HG03066 (cell line): ENCODE measurements around the gene RASGRP1.

Source experiments
- ATAC-seq: cut with Tn5 transposase; IDR thresholded peaks from one replicate; pipeline ENCODE4 v1.9.1; 2021; ENCODE audit warnings: low read depth; ENCODE audit not compliant: unreplicated experiment

RASGRP1 gene

DNA sequence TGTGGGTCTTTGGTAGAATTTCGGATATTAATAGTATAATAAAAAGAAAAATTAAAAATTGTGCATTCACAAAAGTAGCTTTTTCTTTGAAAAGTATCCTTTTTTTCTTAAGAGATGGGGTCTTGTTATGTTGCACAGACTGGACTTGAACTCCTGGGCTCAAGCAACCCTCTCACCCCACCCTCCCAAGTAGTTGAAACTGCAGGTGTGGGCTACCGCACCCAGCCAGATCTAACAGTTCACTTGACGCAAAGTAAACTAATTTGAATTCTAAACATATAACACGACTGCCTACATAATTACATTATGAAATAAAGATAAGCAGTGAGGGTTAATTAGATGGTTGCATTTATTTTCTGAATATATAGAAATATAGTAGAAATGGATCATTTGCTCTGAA is 99.9 kb downstream of the RASGRP1 start:
- no peak for ATAC-seq

DNA sequence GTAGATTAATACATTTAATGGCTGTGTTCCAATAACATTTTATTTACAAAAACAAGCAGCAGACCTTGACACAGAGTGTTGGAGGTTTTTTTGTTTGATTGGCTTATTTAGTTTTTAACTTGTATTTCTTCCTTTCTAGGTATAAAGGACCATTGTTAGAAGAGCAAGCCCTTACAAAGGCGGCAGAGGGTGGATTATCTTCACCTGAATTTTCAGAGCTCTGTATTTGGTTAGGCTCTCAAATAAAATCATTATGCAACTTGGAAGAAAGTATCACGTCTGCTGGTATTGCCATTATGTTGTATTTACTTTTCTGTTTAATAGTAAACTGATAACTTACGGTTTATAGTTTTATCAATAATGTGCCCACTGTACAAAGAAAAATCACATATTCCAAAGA is 100.7 kb downstream of the RASGRP1 start:
- ATAC-seq: no peak

- peak; percentile 63 for ATAC-seq
These were observed 103.4 kb downstream of the RASGRP1 start for GRCh38 chr15:38461066-38461833.

DNA sequence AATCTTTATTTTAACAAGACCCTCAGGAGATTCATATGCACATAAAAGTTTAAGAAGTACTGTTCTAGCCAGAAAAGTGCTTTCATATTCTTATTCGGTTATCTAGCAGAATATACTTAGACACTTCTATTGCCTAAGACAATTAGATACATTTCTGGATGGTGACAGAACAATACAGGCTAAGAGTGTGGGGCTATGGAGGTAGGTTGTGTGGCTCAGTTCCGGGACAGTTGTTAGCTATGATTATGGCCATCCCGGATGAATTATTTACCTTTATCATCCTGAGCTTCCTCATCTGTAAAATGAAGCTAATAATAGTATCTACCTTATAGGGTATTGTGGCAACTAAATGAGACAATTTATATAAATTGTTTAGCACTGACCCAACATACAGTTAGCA is 104.1 kb downstream of the RASGRP1 start:
- no peak for ATAC-seq

DNA sequence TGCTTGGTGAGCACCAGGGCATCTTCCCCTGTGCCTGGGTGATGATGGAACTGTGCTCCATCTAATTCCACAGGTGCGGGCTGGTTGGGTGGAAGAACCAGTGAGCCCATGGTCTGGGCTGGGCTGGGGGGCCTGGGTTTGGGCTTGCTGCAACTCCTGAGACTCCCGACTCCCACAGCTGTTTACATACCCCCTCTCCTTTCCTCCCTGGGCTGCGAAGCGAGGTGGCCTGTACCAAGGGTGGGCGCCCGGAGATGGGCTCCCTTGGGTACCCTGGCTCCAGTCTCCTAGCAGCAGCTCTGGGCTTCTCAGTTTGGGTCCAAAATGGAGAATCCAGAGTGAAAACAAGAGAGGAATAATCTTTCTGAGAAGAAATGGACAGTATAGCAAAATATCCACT is 105.1 kb downstream of the RASGRP1 start:
- no peak for ATAC-seq

DNA sequence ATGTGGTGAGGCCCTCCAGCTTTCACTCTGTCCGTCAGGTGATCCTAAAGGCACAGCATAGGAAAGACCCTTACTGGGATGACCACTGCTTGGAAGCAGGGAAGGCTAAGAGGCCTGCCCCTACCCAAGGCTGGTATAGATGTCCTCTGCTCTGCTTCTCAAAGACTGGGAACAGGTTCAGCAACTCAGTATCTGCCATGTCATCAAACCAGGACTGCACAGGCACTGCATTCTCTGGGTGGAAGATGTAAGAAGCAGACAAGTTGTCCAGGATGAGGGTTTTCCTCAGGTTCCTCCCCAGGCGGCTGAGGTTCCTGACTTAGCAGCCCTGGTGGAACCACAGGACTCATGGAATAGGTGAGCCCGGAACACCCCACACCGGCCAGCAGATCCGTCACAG is 106.0 kb downstream of the RASGRP1 start:
- ATAC-seq: no peak

DNA sequence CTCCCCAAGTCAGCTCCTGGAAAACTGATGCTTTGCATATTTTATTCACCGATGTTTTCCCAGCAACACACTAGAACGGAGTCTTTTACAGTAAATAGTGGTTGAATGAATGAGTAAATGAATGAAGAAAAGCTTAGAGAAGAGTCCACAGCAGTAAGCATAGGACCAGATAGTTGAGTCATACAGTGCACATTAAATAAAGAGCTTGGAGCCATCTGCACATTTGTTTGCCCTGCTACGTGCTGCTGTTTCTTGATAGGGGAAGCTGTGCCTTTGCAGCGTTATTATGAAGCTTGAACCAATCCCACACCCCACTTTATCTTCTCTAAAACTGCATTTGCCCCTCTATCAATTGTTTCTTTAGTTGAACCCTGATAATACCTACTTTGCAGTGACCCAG is 109.5 kb downstream of the RASGRP1 start:
- no peak for ATAC-seq

GRCh38 chr15:38454696-38455090 is 109.9 kb downstream of the RASGRP1 start:
- no peak for ATAC-seq

DNA sequence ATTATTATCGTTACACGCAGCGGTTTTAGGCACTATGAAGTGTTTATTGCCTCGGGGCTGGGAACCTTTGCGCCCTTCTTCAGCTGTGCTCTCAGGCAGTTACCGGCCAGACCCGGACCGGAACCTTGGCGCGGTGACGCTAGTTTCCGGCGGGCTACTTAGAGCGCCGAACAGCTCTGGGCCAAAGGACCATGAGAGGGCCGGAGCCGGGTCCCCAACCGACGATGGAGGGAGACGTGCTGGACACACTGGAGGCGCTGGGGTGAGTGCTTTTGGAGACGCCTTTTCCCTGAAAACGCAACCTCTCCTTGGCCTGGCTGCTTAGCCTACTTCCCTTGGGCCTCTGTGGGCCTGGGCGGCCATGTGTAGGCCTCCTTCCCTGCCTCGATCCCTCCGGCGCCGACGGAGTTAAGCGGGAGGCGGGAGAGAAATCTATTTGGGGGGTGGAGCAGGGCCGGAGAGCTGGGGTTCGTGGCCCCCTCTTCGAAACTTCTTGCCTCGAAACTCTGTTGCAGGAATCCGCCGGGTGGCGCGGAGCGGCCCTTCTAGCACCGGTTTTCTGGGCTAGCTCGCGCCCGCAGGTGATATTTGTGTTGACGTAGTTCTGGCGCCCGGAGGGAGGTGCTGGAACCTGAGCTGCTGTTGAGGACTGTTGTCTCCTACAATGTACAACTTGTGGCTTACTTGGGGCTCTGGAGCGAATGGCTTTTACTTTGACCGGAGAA is 110.5 kb downstream of the RASGRP1 start, which contains the start of gene FAM98B:
TSS of gene FAM98B (plus strand) at position 157 of the 725 bp plus-strand sequence. CDS start at position 192, 35 bp downstream.
- ATAC-seq: peak; percentile 93

- no peak for ATAC-seq
These were observed 123.5 kb downstream of the RASGRP1 start for GRCh38 chr15:38441130-38441519.

DNA sequence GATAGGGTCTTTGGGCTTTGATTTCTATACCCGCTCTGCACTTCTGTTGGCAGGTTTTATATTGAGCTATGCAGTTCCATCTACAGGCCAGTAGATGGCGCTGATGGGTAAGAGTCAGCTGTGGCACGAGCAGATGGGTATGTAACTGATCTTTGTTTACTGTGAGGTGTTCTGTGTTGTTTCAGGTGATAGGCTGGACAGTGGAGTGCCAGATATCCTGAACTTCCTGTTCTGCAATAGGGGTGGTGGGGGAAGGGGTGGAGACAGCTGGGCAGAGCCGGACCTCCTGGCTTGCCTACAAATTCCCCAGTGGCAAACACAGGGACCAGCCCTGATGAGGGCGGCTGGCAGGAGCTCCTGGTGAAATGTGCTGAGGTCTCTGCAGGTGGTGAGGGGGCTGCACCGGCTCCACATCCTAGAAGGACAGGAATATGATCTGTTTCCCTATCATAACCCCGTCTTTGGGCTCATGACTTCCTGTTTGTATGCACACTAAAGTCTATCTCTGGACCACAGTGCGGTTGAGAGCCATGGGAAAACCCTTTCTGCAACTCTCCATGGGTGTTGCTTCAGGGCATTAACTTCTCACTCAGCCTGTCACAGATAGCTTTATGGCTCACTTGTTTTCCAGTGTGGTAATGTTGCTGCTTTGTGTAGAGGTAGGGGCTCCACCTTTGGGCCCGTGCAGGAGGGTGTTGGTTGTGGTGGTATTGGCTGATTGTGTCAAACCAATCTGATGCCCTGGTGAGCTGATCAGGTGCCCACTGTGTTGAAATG is 124.1 kb downstream of the RASGRP1 start:
- peak; percentile 75 for ATAC-seq
